Activated CD4-positive, alpha-beta memory T cell treated with anti-CD3 and anti-CD28 coated beads for 36 hours (primary cell): ENCODE data around the gene IQCK. TPM values are rescaled to one million over a fixed set of nuclear protein-coding genes. Genes with fewer than 3 reads are reported as not detected.

Experiments used
- CTCF ChIA-PET: fragments of 350-600 bp; sonication (Branson Sonifier 250); formaldehyde crosslinking; loops from one replicate; lab custom pipeline; 2021; ENCODE audit warnings: antibody characterized with exemption, inconsistent platforms; lab: Charles Lee
- POLR2A ChIA-PET: fragments of 350-600 bp; sonication (Branson Sonifier 250); formaldehyde crosslinking; loops from one replicate; lab custom pipeline; 2021; ENCODE audit warnings: antibody characterized with exemption; lab: Charles Lee
- DNase-seq: peaks from one replicate; pipeline ENCODE4 v3.0.0-alpha.2; 2020
- H3K27ac Mint-ChIP-seq: one replicate; pipeline ENCODE4 v1.8.0; 2021; ENCODE audit warnings: mixed read lengths
- H3K27me3 Mint-ChIP-seq: one replicate; pipeline ENCODE4 v1.8.0; 2021; ENCODE audit warnings: mixed read lengths
- H3K36me3 Mint-ChIP-seq: one replicate; pipeline ENCODE4 v1.8.0; 2021; ENCODE audit warnings: mixed read lengths
- H3K4me1 Mint-ChIP-seq: one replicate; pipeline ENCODE4 v1.8.0; 2021; ENCODE audit warnings: low read depth, mixed read lengths
- H3K4me3 Mint-ChIP-seq: one replicate; pipeline ENCODE4 v1.8.0; 2021; ENCODE audit warnings: mild to moderate bottlenecking, mixed read lengths
- H3K9me3 Mint-ChIP-seq: one replicate; pipeline ENCODE4 v1.8.0; 2021; ENCODE audit warnings: mixed read lengths
- intact Hi-C: fragments of 100-400 bp; cut with micrococcal nuclease; formaldehyde crosslinking; loops from one replicate; pipeline ENCODE4 v1.15.1; 2023
- total RNA-seq, 2 experiments: library from RNA; stranded (reverse); gene quantifications; one replicate each; pipeline ENCODE4 v1.2.3, GENCODE V29; 2021

Gene IQCK
- total RNA-seq, 2 experiments from 2014 or later = 2.2 to 3.0 TPM

DNA sequence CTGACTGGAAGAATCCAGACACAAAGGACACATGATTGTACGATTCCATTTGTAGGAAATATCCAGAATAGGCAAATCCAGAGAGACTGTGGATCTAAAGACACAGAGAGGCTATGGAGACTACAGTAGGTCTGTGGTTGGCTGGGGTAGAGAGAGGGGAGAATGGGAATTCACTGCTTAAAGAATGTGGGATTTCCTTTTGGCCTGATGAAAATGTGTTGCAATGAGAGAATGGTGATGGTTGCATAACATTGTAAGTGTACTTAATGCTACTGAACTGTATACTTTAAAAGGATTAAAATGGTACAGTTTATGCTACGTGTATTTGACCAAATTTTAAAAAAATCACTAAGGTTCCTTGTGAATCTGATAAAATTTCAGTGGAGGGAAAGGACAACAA is 104.5 kb downstream of the IQCK start:
- intact Hi-C loops = no loop called here

DNA sequence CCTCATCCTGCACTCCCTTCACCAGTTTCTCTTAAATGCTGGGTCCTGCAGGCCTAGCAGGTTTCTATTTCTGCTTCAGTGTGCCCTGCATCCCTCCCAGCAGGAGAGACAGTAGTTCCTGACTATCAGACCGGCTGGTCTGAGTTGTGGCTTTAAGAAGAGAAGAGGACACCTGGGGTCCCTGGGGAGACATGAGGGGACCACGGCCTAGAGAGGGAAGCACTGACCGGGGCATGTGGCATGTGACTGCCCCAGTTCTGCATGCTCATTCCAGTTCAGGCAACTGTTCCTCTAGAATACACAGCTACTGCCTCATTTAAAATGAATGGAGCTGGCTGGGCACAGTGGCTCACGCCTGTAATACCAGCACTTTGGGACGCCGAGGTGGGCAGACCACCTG is 105.3 kb downstream of the IQCK start:
- POLR2A ChIA-PET = no interaction called here

More for the DNA sequence above, 104.5 kb downstream of the IQCK start:
- Mint-ChIP-seq H3K4me3 (no peak overlapping the region), H3K36me3 (no peaks in the 10 kb centered on the region), H3K27ac (no peak overlapping the region), H3K27me3 (no peaks in the 10 kb centered on the region), H3K9me3 (no peaks in the 10 kb centered on the region), H3K4me1 (no peaks in the 10 kb centered on the region)
- ChIA-PET POLR2A (no interaction called here), CTCF (no interaction called here)
- DNase-seq = no peak

DNA sequence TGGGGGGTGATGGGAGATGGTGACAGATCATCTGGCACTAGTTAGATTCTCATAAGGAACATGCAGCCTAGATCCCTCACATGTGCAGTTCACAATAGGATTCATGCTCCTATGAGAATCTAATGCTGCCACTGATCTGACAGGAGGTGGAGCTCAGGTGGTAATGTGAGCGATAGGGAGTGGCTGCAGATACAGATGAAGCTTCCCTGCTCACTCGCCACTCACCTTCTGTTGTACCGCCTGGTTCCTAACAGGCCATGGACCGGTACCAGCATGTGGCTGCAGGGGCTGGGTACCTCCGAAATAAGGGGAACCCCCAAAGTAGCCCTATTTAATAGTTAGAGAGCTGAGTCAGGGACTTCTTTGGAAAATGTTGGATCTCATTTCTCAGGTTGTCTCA is 106.1 kb downstream of the IQCK start:
- ChIA-PET POLR2A (no interaction called here), CTCF (no interaction called here)
- no peak for DNase-seq
- H3K27me3 Mint-ChIP-seq = no peaks in the 10 kb centered on the region
- intact Hi-C loops = no loop called here
- H3K4me3 Mint-ChIP-seq = no peak overlapping the region
- no peaks in the 10 kb centered on the region for H3K4me1 Mint-ChIP-seq
- H3K36me3 Mint-ChIP-seq = no peaks in the 10 kb centered on the region
- no peaks in the 10 kb centered on the region for H3K9me3 Mint-ChIP-seq
- no peak overlapping the region for H3K27ac Mint-ChIP-seq

More for the DNA sequence above, 105.3 kb downstream of the IQCK start:
- CTCF ChIA-PET = no interaction called here
- no peak overlapping the region for H3K4me3 Mint-ChIP-seq
- no peaks in the 10 kb centered on the region for H3K4me1 Mint-ChIP-seq
- no peak overlapping the region for H3K27ac Mint-ChIP-seq
- intact Hi-C loops = no loop called here
- no peaks in the 10 kb centered on the region for H3K9me3 Mint-ChIP-seq
- H3K36me3 Mint-ChIP-seq = no peaks in the 10 kb centered on the region
- H3K27me3 Mint-ChIP-seq = no peaks in the 10 kb centered on the region
- no peak for DNase-seq

GRCh38 chr16:19829844-19830692 is 112.0 kb downstream of the IQCK start:
- H3K27ac Mint-ChIP-seq = no peak overlapping the region
- H3K27me3 Mint-ChIP-seq = no peaks in the 10 kb centered on the region
- ChIA-PET POLR2A (no interaction called here), CTCF (no interaction called here)
- H3K4me3 Mint-ChIP-seq = no peak overlapping the region
- no peaks in the 10 kb centered on the region for H3K4me1 Mint-ChIP-seq
- no peaks in the 10 kb centered on the region for H3K9me3 Mint-ChIP-seq
- DNase-seq = no peak
- intact Hi-C loops = no loop called here
- no peaks in the 10 kb centered on the region for H3K36me3 Mint-ChIP-seq

DNA sequence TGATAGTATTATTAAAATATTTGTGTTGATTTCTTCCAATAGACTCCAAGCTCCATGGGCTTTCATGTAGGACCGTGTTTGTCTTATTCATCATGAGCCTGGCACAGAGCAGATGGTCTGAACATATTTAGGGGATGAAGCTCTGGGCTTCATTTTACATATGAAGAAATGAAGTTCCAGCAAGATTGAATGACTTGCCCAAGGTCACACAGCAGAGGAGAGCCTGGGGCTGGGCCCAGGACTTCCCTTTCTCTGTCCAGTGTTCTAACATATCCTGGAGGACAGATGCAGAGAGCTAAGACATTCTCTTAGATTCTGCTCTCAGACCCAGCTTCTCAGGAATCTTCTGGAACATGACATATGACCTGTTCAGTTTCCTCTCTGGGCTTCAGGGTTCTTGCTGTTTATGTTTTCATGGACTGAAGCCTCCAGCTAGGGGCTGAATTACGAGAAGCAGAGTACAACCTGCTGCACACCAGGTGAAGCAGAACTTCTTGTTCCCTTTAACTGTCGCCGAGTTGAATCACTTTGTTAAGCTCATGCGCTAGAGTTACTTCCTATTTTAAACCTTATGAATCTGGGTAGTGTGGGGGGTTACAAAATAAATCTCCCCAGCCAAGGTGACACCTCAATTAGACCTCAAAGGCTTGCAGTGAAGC is 113.0 kb downstream of the IQCK start:
- no peak for DNase-seq
- H3K27me3 Mint-ChIP-seq = no peaks in the 10 kb centered on the region
- CTCF ChIA-PET = no interaction called here
- no peaks in the 10 kb centered on the region for H3K36me3 Mint-ChIP-seq
- H3K4me3 Mint-ChIP-seq = no peak overlapping the region
- no peak overlapping the region for H3K27ac Mint-ChIP-seq
- POLR2A ChIA-PET = no interaction called here
- intact Hi-C loops = no loop called here
- H3K9me3 Mint-ChIP-seq = no peaks in the 10 kb centered on the region
- H3K4me1 Mint-ChIP-seq = no peaks in the 10 kb centered on the region

GRCh38 chr16:19831678-19832077 is 113.6 kb downstream of the IQCK start:
- H3K27me3 Mint-ChIP-seq = no peaks in the 10 kb centered on the region
- H3K27ac Mint-ChIP-seq = no peak overlapping the region
- intact Hi-C loops = no loop called here
- H3K4me1 Mint-ChIP-seq = no peaks in the 10 kb centered on the region
- H3K36me3 Mint-ChIP-seq = no peaks in the 10 kb centered on the region
- CTCF ChIA-PET = no interaction called here
- no peak for DNase-seq
- H3K4me3 Mint-ChIP-seq = no peak overlapping the region
- no peaks in the 10 kb centered on the region for H3K9me3 Mint-ChIP-seq
- POLR2A ChIA-PET = no interaction called here

- DNase-seq = no peak
- Mint-ChIP-seq H3K36me3 (no peaks in the 10 kb centered on the region), H3K27me3 (no peaks in the 10 kb centered on the region), H3K4me3 (no peak overlapping the region), H3K27ac (no peak overlapping the region), H3K4me1 (no peaks in the 10 kb centered on the region), H3K9me3 (no peaks in the 10 kb centered on the region)
- POLR2A ChIA-PET = no interaction called here
- intact Hi-C loops = no loop called here
- CTCF ChIA-PET = no interaction called here
These were observed 115.1 kb downstream of the IQCK start for GRCh38 chr16:19833176-19833575.

DNA sequence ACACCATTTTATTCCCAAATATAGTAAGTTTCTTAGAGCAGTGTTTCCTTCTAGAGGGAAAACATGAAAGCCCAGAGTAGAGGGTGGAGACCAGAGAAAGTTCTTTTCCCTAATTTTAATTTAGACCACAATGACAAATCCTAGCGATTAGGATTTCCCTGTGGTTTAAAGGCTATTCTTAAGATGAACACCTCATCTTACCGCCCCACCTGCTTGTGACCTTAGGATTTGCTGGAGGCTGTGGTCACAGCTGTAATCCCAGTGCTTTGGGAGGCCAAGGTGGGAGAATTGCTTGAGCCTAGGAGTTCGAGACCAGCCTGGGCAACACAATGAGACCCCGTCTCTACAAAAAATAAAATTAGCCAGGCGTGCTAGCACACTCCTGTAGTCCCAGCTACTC is 115.5 kb downstream of the IQCK start:
- H3K4me1 Mint-ChIP-seq = no peaks in the 10 kb centered on the region
- DNase-seq = no peak
- ChIA-PET CTCF (no interaction called here), POLR2A (no interaction called here)
- no peaks in the 10 kb centered on the region for H3K9me3 Mint-ChIP-seq
- H3K27me3 Mint-ChIP-seq = no peaks in the 10 kb centered on the region
- H3K4me3 Mint-ChIP-seq = no peak overlapping the region
- intact Hi-C loops = no loop called here
- no peak overlapping the region for H3K27ac Mint-ChIP-seq
- no peaks in the 10 kb centered on the region for H3K36me3 Mint-ChIP-seq

GRCh38 chr16:19835196-19835595 is 117.1 kb downstream of the IQCK start:
- no peaks in the 10 kb centered on the region for H3K9me3 Mint-ChIP-seq
- H3K36me3 Mint-ChIP-seq = no peaks in the 10 kb centered on the region
- POLR2A ChIA-PET = no interaction called here
- no peaks in the 10 kb centered on the region for H3K27me3 Mint-ChIP-seq
- intact Hi-C loops = no loop called here
- H3K4me3 Mint-ChIP-seq = no peak overlapping the region
- no peak for DNase-seq
- H3K27ac Mint-ChIP-seq = no peak overlapping the region
- H3K4me1 Mint-ChIP-seq = no peaks in the 10 kb centered on the region
- CTCF ChIA-PET = no interaction called here

- DNase-seq = no peak
- ChIA-PET POLR2A (no interaction called here), CTCF (no interaction called here)
- Mint-ChIP-seq H3K27me3 (no peaks in the 10 kb centered on the region), H3K4me1 (no peaks in the 10 kb centered on the region), H3K9me3 (no peaks in the 10 kb centered on the region), H3K4me3 (no peak overlapping the region), H3K36me3 (no peaks in the 10 kb centered on the region), H3K27ac (no peak overlapping the region)
- intact Hi-C loops = no loop called here
These were observed 117.9 kb downstream of the IQCK start for GRCh38 chr16:19835968-19836421.

GRCh38 chr16:19837331-19837980 is 119.4 kb downstream of the IQCK start:
- no peaks in the 10 kb centered on the region for H3K4me1 Mint-ChIP-seq
- intact Hi-C loops = no loop called here
- H3K36me3 Mint-ChIP-seq = no peaks in the 10 kb centered on the region
- no peak for DNase-seq
- CTCF ChIA-PET = no interaction called here
- no peak overlapping the region for H3K27ac Mint-ChIP-seq
- no peaks in the 10 kb centered on the region for H3K9me3 Mint-ChIP-seq
- POLR2A ChIA-PET = no interaction called here
- H3K27me3 Mint-ChIP-seq = no peaks in the 10 kb centered on the region
- H3K4me3 Mint-ChIP-seq = no peak overlapping the region

GRCh38 chr16:19837984-19838707 is 120.1 kb downstream of the IQCK start:
- Mint-ChIP-seq H3K36me3 (no peaks in the 10 kb centered on the region), H3K27me3 (no peaks in the 10 kb centered on the region), H3K4me3 (no peak overlapping the region)

More at GRCh38 chr16:19837984-19838707, 120.1 kb downstream of the IQCK start:
- POLR2A ChIA-PET = no interaction called here
- DNase-seq = no peak
- H3K4me1 Mint-ChIP-seq = no peaks in the 10 kb centered on the region
- CTCF ChIA-PET = interaction anchor here (0.6 kb wide), 1 partner anchor 253 kb away, joined by 3 read pairs; no protein-coding TSS in a partner anchor
- no peaks in the 10 kb centered on the region for H3K9me3 Mint-ChIP-seq
- no peak overlapping the region for H3K27ac Mint-ChIP-seq
- intact Hi-C loops = no loop called here
